Vagina (tissue), 2 donors: ENCODE data around the gene NAE1. TPM values are rescaled to one million over a fixed set of nuclear protein-coding genes. Genes with fewer than 3 reads are reported as not detected.

ENCODE experiments used
- DNase-seq, 2 donors: peaks; one replicate each; pipeline ENCODE4 v3.0.0-alpha.2; 2017; ENCODE audit errors: extremely low spot score in 2 of 2
- H3K27ac ChIP-seq: fragments of 200-600 bp; sonication (generic); one replicate; pipeline ENCODE4 v1.5.1; 2019
- H3K27me3 ChIP-seq: fragments of 200-600 bp; sonication (generic); one replicate; pipeline ENCODE4 v1.5.1; 2019
- H3K36me3 ChIP-seq, 2 donors: fragments of 200-600 bp; sonication (generic); one replicate each; pipeline ENCODE4 v1.5.1; 2017 to 2019
- H3K4me1 ChIP-seq: fragments of 200-600 bp; sonication (generic); one replicate; pipeline ENCODE4 v1.5.1; 2019
- H3K4me3 ChIP-seq, 2 donors: fragments of 200-600 bp; sonication (generic); 1 replicate in 1 of 2; 2 replicates in 1 of 2; pipeline ENCODE4 v1.5.1; 2016 to 2019
- H3K9me3 ChIP-seq: fragments of 200-600 bp; sonication (generic); one replicate; pipeline ENCODE4 v1.5.1; 2019
- POLR2A ChIP-seq, 2 donors: fragments of 450-650 bp; IDR thresholded peaks; one replicate each; pipeline ENCODE4 v1.6.1; 2017; ENCODE audit warnings: antibody characterized with exemption in 2 of 2, mild to moderate bottlenecking in 2 of 2, moderate library complexity in 2 of 2
- POLR2AphosphoS5 ChIP-seq, 2 donors: sonication (generic); formaldehyde crosslinking; IDR thresholded peaks; one replicate each; pipeline ENCODE4 v1.9.0; 2017; ENCODE audit warnings: antibody characterized with exemption in 2 of 2, mild to moderate bottlenecking in 2 of 2, low read depth in 1 of 2; ENCODE audit not compliant: insufficient read depth in 1 of 2
- intact Hi-C: fragments of 100-400 bp; cut with DNase I; formaldehyde crosslinking; loops from one replicate; pipeline ENCODE4 v1.15.1; 2023
- total RNA-seq: library from RNA; depleted of rRNA; stranded (reverse); fragments of >200 nt; gene quantifications from one replicate; pipeline ENCODE4 v1.2.3, GENCODE V29; 2016
- TF ChIP-seq, protein P1 (sequence below), 3 experiments: fragments of 450-650 bp in 2 of 3; fragments of 200-600 bp in 1 of 3; sonication (generic) in 1 of 3; IDR thresholded peaks; one replicate each; pipeline ENCODE4 v1.5.1; 2017 to 2019; ENCODE audit warnings: antibody characterized with exemption in 3 of 3, mild to moderate bottlenecking in 2 of 3, moderate library complexity in 2 of 3

NAE1 gene
- total RNA-seq, 1 donor from 2014 or later: 30.0 TPM

DNA sequence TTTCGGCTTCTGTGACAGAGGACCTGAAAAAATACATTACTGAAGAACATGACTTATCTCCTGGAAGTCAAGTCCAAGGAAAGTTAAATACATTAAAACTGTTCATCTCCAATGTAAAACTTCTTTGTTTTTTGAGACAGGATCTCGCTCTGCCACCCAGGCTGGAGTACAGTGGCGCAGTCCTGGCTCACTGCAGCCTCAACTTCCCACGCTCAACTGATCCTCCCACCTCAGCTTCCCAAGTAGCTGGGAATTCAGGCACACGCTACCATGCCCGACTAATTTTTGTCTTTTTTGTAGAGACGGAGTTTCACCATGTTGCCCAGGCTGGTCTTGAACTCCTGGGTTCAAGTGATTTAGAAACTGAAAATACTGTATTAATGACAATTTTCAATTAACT lies 19.7 kb downstream of the NAE1 start:
- H3K36me3 ChIP-seq: peaks cover 3 to 75% of the 10 kb centered on the region in 2 donors
- no peaks in the 10 kb centered on the region for H3K9me3 ChIP-seq
- TF ChIP-seq POLR2A (IDR thresholded peaks at IDR 0.05) (no peak), POLR2AphosphoS5 (IDR thresholded peaks at IDR 0.05; ENCODE audit: insufficient read depth in 1 of 2, low read depth in 1 of 2) (no peak)
- TF ChIP-seq, protein P1, sequence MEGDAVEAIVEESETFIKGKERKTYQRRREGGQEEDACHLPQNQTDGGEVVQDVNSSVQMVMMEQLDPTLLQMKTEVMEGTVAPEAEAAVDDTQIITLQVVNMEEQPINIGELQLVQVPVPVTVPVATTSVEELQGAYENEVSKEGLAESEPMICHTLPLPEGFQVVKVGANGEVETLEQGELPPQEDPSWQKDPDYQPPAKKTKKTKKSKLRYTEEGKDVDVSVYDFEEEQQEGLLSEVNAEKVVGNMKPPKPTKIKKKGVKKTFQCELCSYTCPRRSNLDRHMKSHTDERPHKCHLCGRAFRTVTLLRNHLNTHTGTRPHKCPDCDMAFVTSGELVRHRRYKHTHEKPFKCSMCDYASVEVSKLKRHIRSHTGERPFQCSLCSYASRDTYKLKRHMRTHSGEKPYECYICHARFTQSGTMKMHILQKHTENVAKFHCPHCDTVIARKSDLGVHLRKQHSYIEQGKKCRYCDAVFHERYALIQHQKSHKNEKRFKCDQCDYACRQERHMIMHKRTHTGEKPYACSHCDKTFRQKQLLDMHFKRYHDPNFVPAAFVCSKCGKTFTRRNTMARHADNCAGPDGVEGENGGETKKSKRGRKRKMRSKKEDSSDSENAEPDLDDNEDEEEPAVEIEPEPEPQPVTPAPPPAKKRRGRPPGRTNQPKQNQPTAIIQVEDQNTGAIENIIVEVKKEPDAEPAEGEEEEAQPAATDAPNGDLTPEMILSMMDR (IDR thresholded peaks at IDR 0.05): no peak
- intact Hi-C loops: no loop called here
- DNase-seq: no peak
- H3K4me3 ChIP-seq: no peak overlapping the region
- H3K4me1 ChIP-seq: no peaks in the 10 kb centered on the region
- H3K27me3 ChIP-seq: no peaks in the 10 kb centered on the region
- H3K27ac ChIP-seq: no peak overlapping the region

DNA sequence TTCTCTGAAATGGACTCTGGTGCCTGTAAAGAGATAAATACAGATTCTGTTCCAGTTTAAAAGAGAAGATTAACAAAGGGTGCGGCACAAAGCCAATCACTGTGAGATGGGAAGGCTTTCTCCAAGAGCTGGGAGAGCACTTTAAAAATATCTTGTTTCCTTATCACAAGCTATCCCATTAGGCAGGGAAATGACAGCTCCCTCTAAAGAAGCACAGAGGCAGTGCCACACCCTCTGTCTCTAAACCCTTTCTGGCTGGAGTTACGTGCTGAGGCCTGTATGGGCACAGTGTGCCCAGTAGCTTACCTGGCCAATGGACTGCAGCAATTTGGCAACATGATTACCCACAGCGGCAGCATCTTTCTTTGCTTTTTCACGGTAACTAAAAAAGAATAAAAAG lies 20.4 kb downstream of the NAE1 start:
- H3K4me1 ChIP-seq: no peaks in the 10 kb centered on the region
- no peaks in the 10 kb centered on the region for H3K27me3 ChIP-seq
- intact Hi-C loops: no loop called here
- TF ChIP-seq, protein P1 (IDR thresholded peaks at IDR 0.05): no peak
- no peak for TF ChIP-seq POLR2AphosphoS5 (IDR thresholded peaks at IDR 0.05; ENCODE audit: insufficient read depth in 1 of 2, low read depth in 1 of 2)
- TF ChIP-seq POLR2A (IDR thresholded peaks at IDR 0.05): no peak
- no peak overlapping the region for H3K27ac ChIP-seq
- H3K4me3 ChIP-seq: no peak overlapping the region
- peaks cover 3 to 75% of the 10 kb centered on the region in 2 donors for H3K36me3 ChIP-seq
- H3K9me3 ChIP-seq: no peaks in the 10 kb centered on the region
- no peak for DNase-seq

DNA sequence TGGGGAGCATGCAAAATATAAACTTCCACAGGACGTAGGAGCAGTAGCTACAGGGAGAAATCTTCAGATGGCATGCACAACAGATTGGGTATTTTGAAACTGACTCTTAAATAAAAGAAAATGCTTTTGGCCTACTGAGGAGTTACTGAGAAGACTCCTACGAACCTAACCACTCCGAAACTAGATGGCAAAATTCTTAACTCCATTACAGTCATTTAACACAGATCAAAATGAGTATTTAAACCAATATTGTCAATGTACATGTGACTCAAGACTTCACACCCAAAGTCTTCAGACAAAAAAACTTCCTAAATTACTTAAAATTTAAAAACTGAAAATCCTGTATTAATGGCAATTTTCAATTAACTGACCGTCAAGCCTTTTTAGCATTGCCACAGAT lies 21.0 kb downstream of the NAE1 start:
- no peak overlapping the region for H3K4me3 ChIP-seq
- intact Hi-C loops: no loop called here
- no peaks in the 10 kb centered on the region for H3K27me3 ChIP-seq
- no peak overlapping the region for H3K27ac ChIP-seq
- peaks cover 3 to 75% of the 10 kb centered on the region in 2 donors for H3K36me3 ChIP-seq
- no peaks in the 10 kb centered on the region for H3K4me1 ChIP-seq
- H3K9me3 ChIP-seq: no peaks in the 10 kb centered on the region
- no peak for TF ChIP-seq POLR2AphosphoS5 (IDR thresholded peaks at IDR 0.05; ENCODE audit: insufficient read depth in 1 of 2, low read depth in 1 of 2)
- TF ChIP-seq POLR2A (IDR thresholded peaks at IDR 0.05): no peak
- DNase-seq: no peak

DNA sequence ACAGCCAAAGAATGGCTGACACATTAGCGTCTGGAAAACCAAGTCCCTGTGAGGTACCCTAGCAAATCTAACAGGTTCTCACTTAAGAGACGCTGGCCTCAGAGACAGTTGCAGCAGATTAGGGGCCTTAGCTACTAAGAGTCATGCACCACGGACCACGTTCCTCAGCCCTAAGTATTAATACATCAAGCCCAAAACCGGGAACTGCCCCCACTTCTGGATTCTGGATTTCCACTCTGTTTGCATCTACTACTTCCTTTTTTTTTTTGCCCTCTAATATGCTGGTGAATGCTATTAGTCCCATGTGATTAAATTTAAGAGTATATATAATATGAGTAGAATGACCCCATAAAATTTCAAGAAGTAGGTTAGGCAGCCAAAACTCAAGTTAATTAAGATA lies 28.6 kb downstream of the NAE1 start:
- Histone ChIP-seq H3K36me3 (peaks cover 3 to 52% of the 10 kb centered on the region in 2 donors), H3K9me3 (no peaks in the 10 kb centered on the region), H3K4me3 (no peak overlapping the region), H3K27me3 (no peaks in the 10 kb centered on the region), H3K4me1 (no peaks in the 10 kb centered on the region), H3K27ac (no peak overlapping the region)
- intact Hi-C loops: no loop called here
- DNase-seq: no peak
- TF ChIP-seq POLR2AphosphoS5 (IDR thresholded peaks at IDR 0.05; ENCODE audit: insufficient read depth in 1 of 2, low read depth in 1 of 2) (no peak), POLR2A (IDR thresholded peaks at IDR 0.05) (no peak)
- TF ChIP-seq, protein P1 (IDR thresholded peaks at IDR 0.05): no peak

DNA sequence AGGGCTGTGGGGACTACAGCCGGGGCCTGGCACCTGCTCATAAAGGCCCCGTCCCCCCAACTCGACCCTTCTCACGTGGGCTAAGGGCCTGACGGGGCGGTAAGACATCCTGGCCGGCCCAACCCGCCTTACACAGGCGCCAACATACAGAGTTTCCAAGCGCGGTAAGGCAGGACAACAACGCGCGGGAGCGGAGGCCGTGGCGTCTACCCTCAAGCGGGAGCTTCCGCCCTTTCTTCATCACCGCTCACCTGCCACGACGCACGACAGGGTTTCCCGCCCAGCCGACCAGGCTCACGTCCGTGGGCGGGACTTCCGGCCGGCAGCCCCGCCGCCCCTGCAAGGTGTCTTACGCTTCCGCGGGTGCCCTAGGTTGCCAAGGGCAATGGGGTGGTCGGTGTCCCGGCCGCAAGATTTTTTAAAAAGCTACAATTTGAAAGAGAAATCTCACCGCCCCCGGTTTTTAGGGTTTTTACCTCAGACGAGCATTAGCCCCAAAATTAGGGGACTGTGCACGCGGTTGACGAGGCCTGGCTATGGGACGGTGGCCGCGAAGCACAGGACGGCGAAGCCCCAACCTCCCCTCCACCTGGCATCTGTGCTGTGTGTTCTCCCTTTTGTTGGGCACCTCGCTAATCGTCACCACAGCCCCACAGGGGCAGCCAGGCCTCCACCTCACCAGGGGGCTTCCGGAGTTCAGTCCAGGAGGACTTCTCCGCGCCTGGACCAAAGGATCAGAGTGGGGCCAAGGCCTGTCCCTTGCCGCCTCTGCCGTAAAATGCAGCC lies 29.3 kb downstream of the NAE1 start, which contains the start of gene TERB1:
TSS of gene TERB1 (minus strand) at position 265 of the 786 bp plus-strand sequence. CDS start 4,786 bp downstream, outside the sequence.
- Histone ChIP-seq H3K27ac (no peak within 1 kb of the TSS), H3K4me1 (no peaks in the 10 kb centered on the region), H3K4me3 (no peak within 1 kb of the TSS), H3K27me3 (no peaks in the 10 kb centered on the region), H3K36me3 (peaks cover 0 to 46% of the 10 kb centered on the region in 2 donors), H3K9me3 (no peaks in the 10 kb centered on the region)
- TF ChIP-seq POLR2A (IDR thresholded peaks at IDR 0.05): no peak
- no peak for TF ChIP-seq POLR2AphosphoS5 (IDR thresholded peaks at IDR 0.05; ENCODE audit: insufficient read depth in 1 of 2, low read depth in 1 of 2)
- TF ChIP-seq, protein P1 (IDR thresholded peaks at IDR 0.05): no peak
- no peak for DNase-seq
- intact Hi-C loops: no loop called here
